ENCODE data around the gene TMEM63C. TPM values are rescaled to one million over a fixed set of nuclear protein-coding genes. Genes with fewer than 3 reads are reported as not detected.

The TMEM63C gene
- polyA plus RNA-seq, 1 donor (not counting 4 experiments of a cell fraction or from before 2014, with no cell fraction given), result 0.66 TPM

GRCh38 chr14:77268989-77269600 lies 87.5 kb downstream of the TMEM63C start:
- Histone ChIP-seq H3K79me2 (ENCODE audit: control insufficient read depth, insufficient read depth, low read length) (no peaks in the 10 kb centered on the region), H3K27ac (ENCODE audit: control insufficient read depth, insufficient read depth, low read length) (no peak overlapping the region), H3K36me3 (ENCODE audit: control insufficient read depth in 2 of 2, extremely low read depth in 1 of 2, insufficient read depth in 2 of 2, low read length in 2 of 2) (no peaks in the 10 kb centered on the region), H3K27me3 (ENCODE audit: control insufficient read depth, extremely low read depth, insufficient read depth, low read length) (peaks cover 41% of the 10 kb centered on the region), H3K4me2 (ENCODE audit: control insufficient read depth, extremely low read depth, insufficient read depth, low read depth, low read length) (no peak overlapping the region), H3K9me1 (ENCODE audit: control insufficient read depth, extremely low read depth, insufficient read depth, low read length) (no peaks in the 10 kb centered on the region), H2AFZ (ENCODE audit: control insufficient read depth, low read length) (no peak overlapping the region), H3K9me3 (ENCODE audit: control insufficient read depth, low read depth, low read length) (no peaks in the 10 kb centered on the region), H3K4me1 (ENCODE audit: control insufficient read depth, extremely low read depth, insufficient read depth, low read length) (peaks cover 8% of the 10 kb centered on the region), H4K20me1 (ENCODE audit: control insufficient read depth, extremely low read depth, insufficient read depth, low read length) (peaks cover 2% of the 10 kb centered on the region), H3K9ac (ENCODE audit: control insufficient read depth, extremely low read depth, insufficient read depth, low read length) (no peak overlapping the region), H3K4me3 (ENCODE audit: control insufficient read depth in 2 of 3, extremely low read depth in 1 of 3, insufficient read depth in 2 of 3, low read depth in 1 of 3, low read length in 3 of 3) (no peak overlapping the region)
- dilution Hi-C loops (cut with MboI; ENCODE audit: extremely low pct_ligation_motif_present, low sequenced_read_pairs), result no loop called here
- FAIRE-seq (no peak), DNase-seq (ENCODE audit: low read depth, low spot score) (no peak)
- no peak for TF ChIP-seq CTCF (optimal IDR thresholded peaks at IDR 0.05 in 1 of 3, IDR thresholded peaks at IDR 0.05 in 1 of 3, conservative IDR thresholded peaks at IDR 0.05 in 1 of 3; ENCODE audit: extremely low read depth in 1 of 3, insufficient read depth in 2 of 3, low read length in 3 of 3)
- no peak for TF ChIP-seq EZH2 (IDR thresholded peaks at IDR 0.05; ENCODE audit: low read length)

GRCh38 chr14:77270361-77271112 lies 88.9 kb downstream of the TMEM63C start:
- FAIRE-seq, result no peak
- peaks cover 37% of the 10 kb centered on the region for H3K27me3 ChIP-seq (ENCODE audit: control insufficient read depth, extremely low read depth, insufficient read depth, low read length)
- H2AFZ ChIP-seq (ENCODE audit: control insufficient read depth, low read length), result no peak overlapping the region

More at GRCh38 chr14:77270361-77271112, 88.9 kb downstream of the TMEM63C start:
- H4K20me1 ChIP-seq (ENCODE audit: control insufficient read depth, extremely low read depth, insufficient read depth, low read length), result peaks cover 2% of the 10 kb centered on the region
- TF ChIP-seq EZH2 (IDR thresholded peaks at IDR 0.05; ENCODE audit: low read length) (peak; percentile 94), CTCF (optimal IDR thresholded peaks at IDR 0.05 in 1 of 3, IDR thresholded peaks at IDR 0.05 in 1 of 3, conservative IDR thresholded peaks at IDR 0.05 in 1 of 3; ENCODE audit: extremely low read depth in 1 of 3, insufficient read depth in 2 of 3, low read length in 3 of 3) (no peak)
- H3K9me3 ChIP-seq (ENCODE audit: control insufficient read depth, low read depth, low read length), result no peaks in the 10 kb centered on the region
- no peak overlapping the region for H3K9ac ChIP-seq (ENCODE audit: control insufficient read depth, extremely low read depth, insufficient read depth, low read length)
- no peak overlapping the region for H3K4me3 ChIP-seq (ENCODE audit: control insufficient read depth in 2 of 3, extremely low read depth in 1 of 3, insufficient read depth in 2 of 3, low read depth in 1 of 3, low read length in 3 of 3)
- H3K79me2 ChIP-seq (ENCODE audit: control insufficient read depth, insufficient read depth, low read length), result no peaks in the 10 kb centered on the region
- peaks cover 8% of the 10 kb centered on the region for H3K4me1 ChIP-seq (ENCODE audit: control insufficient read depth, extremely low read depth, insufficient read depth, low read length)
- dilution Hi-C loops (cut with MboI; ENCODE audit: extremely low pct_ligation_motif_present, low sequenced_read_pairs), result no loop called here
- no peak for DNase-seq (ENCODE audit: low read depth, low spot score)
- H3K4me2 ChIP-seq (ENCODE audit: control insufficient read depth, extremely low read depth, insufficient read depth, low read depth, low read length), result no peak overlapping the region
- no peak overlapping the region for H3K27ac ChIP-seq (ENCODE audit: control insufficient read depth, insufficient read depth, low read length)
- H3K36me3 ChIP-seq (ENCODE audit: control insufficient read depth in 2 of 2, extremely low read depth in 1 of 2, insufficient read depth in 2 of 2, low read length in 2 of 2), result no peaks in the 10 kb centered on the region
- no peaks in the 10 kb centered on the region for H3K9me1 ChIP-seq (ENCODE audit: control insufficient read depth, extremely low read depth, insufficient read depth, low read length)
